ENCODE data around the gene PNMA8A. TPM values are rescaled to one million over a fixed set of nuclear protein-coding genes. Genes with fewer than 3 reads are reported as not detected.

Gene PNMA8A
- polyA plus RNA-seq, 5 donors: 11.6 to 15.8 (median 14.8) TPM

- DNase-seq: no peak
Observed at GRCh38 chr19:46431824-46432223, 39.5 kb downstream of the PNMA8A start.

- DNase-seq: no peak
Observed at GRCh38 chr19:46429999-46430398, 41.4 kb downstream of the PNMA8A start.

GRCh38 chr19:46428239-46429135, 42.9 kb downstream of the PNMA8A start, which contains the start of gene PNMA8C:
TSS of gene PNMA8C (minus strand) at chr19:46428936. CDS start at chr19:46428359, 577 bp downstream.
- peak in 1 of 2 donors; percentile 62 for DNase-seq

GRCh38 chr19:46427518-46428045, 43.8 kb downstream of the PNMA8A start:
- DNase-seq: no peak

- peak; percentile 79 to 89 for DNase-seq
Observed at GRCh38 chr19:46426506-46427162, 44.7 kb downstream of the PNMA8A start.

- peak in 1 of 2 donors; percentile 68 for DNase-seq
Observed at GRCh38 chr19:46426035-46426505, 45.3 kb downstream of the PNMA8A start.

- no peak for DNase-seq
Observed at GRCh38 chr19:46423188-46423587, 48.2 kb downstream of the PNMA8A start.

GRCh38 chr19:46422344-46422743, 49.0 kb downstream of the PNMA8A start:
- DNase-seq: no peak

GRCh38 chr19:46420056-46420455, 51.3 kb downstream of the PNMA8A start:
- DNase-seq: no peak

Other genes with a start within 250 kb of the PNMA8A start
- gene IGFL1, start 241.8 kb downstream of the PNMA8A start, polyA plus RNA-seq (ENCODE audit: insufficient read depth in 1 of 5, insufficient read length in 5 of 5, low replicate concordance in 1 of 5): not detected
- gene HIF3A, start 174.5 kb downstream of the PNMA8A start, polyA plus RNA-seq (ENCODE audit: insufficient read depth in 1 of 5, insufficient read length in 5 of 5, low replicate concordance in 1 of 5): 100 to 1,000 TPM; 112 to 203 (median 194) TPM
- 100 to 1,000 TPM in 4 of 5 donors, 10 to 100 TPM in 1; 95.7 to 107 (median 104) TPM for gene PPP5C, start 124.5 kb downstream of the PNMA8A start, polyA plus RNA-seq (ENCODE audit: insufficient read depth in 1 of 5, insufficient read length in 5 of 5, low replicate concordance in 1 of 5)
- 10 to 100 TPM; 39.7 to 63.5 (median 45.7) TPM for gene CCDC8, start 58.0 kb downstream of the PNMA8A start, polyA plus RNA-seq (ENCODE audit: insufficient read depth in 1 of 5, insufficient read length in 5 of 5, low replicate concordance in 1 of 5)
- 1 to 10 TPM in 1 of 5 donors, under 1 TPM in 4; 0.21 to 1.3 (median 0.72) TPM for gene PNMA8C, start 42.6 kb downstream of the PNMA8A start, polyA plus RNA-seq (ENCODE audit: insufficient read depth in 1 of 5, insufficient read length in 5 of 5, low replicate concordance in 1 of 5)
- gene PNMA8B, start 24.3 kb upstream of the PNMA8A start, polyA plus RNA-seq (ENCODE audit: insufficient read depth in 1 of 5, insufficient read length in 5 of 5, low replicate concordance in 1 of 5): 1 to 10 TPM; 2.8 to 5.7 (median 4.0) TPM
- 100 to 1,000 TPM; 341 to 478 (median 376) TPM for gene CALM3, start 129.8 kb upstream of the PNMA8A start, polyA plus RNA-seq (ENCODE audit: insufficient read depth in 1 of 5, insufficient read length in 5 of 5, low replicate concordance in 1 of 5)
- gene PTGIR, start 153.5 kb upstream of the PNMA8A start, polyA plus RNA-seq (ENCODE audit: insufficient read depth in 1 of 5, insufficient read length in 5 of 5, low replicate concordance in 1 of 5): 10 to 100 TPM in 4 of 5 donors, 1 to 10 TPM in 1; 7.6 to 13.6 (median 11.9) TPM
- 10 to 100 TPM in 2 of 5 donors, 1 to 10 TPM in 3; 6.7 to 12.3 (median 7.0) TPM for gene GNG8, start 164.6 kb upstream of the PNMA8A start, polyA plus RNA-seq (ENCODE audit: insufficient read depth in 1 of 5, insufficient read length in 5 of 5, low replicate concordance in 1 of 5)
- 10 to 100 TPM; 40.7 to 56.2 (median 45.9) TPM for gene DACT3, start 189.6 kb upstream of the PNMA8A start, polyA plus RNA-seq (ENCODE audit: insufficient read depth in 1 of 5, insufficient read length in 5 of 5, low replicate concordance in 1 of 5)
- 10 to 100 TPM; 33.7 to 59.4 (median 54.0) TPM for gene PRKD2, start 245.6 kb upstream of the PNMA8A start, polyA plus RNA-seq (ENCODE audit: insufficient read depth in 1 of 5, insufficient read length in 5 of 5, low replicate concordance in 1 of 5)